DOHH2 (cell line): ENCODE measurements around the gene NUDT16.

Experiments used
- CTCF ChIP-seq: fragments of 200-600 bp; sonication (generic); IDR thresholded peaks from one replicate; pipeline ENCODE4 v1.5.1; 2014; ENCODE audit warnings: antibody characterized with exemption, mild to moderate bottlenecking, low read depth, low read length; ENCODE audit not compliant: poor library complexity, severe bottlenecking
- EZH2phosphoT487 ChIP-seq: fragments of 200-600 bp; sonication (generic); IDR thresholded peaks from 2 replicates; pipeline ENCODE4 v1.6.1; 2017; ENCODE audit warnings: borderline replicate concordance, mild to moderate bottlenecking, antibody characterized with exemption, low read length, moderate library complexity, mixed read lengths

GRCh38 chr3:131348911-131349310, 32.7 kb upstream of the NUDT16 start:
- TF ChIP-seq CTCF (no peak), EZH2phosphoT487 (no peak)
